H9 (cell line): Measurements from ENCODE around the gene MINDY4. TPM values are rescaled to one million over a fixed set of nuclear protein-coding genes. Genes with fewer than 3 reads are reported as not detected.

ENCODE experiments used
- DNase-seq: peaks from one replicate; pipeline ENCODE4 v3.0.0-alpha.2; 2017
- H2AFZ ChIP-seq: one replicate; pipeline ENCODE4 v1.6.1; 2013; ENCODE audit warnings: mild to moderate bottlenecking, low read length, control low read depth, moderate library complexity
- H2AK5ac ChIP-seq: 2 replicates; pipeline ENCODE4 v1.6.1; 2013; ENCODE audit warnings: low read length, control low read depth, mixed read lengths; ENCODE audit not compliant: insufficient read length
- H2BK120ac ChIP-seq: one replicate; pipeline ENCODE4 v1.6.1; 2013; ENCODE audit warnings: low read depth, mild to moderate bottlenecking, low read length, control low read depth, inconsistent platforms; ENCODE audit not compliant: poor library complexity, severe bottlenecking
- H2BK12ac ChIP-seq: 2 replicates; pipeline ENCODE4 v1.6.1; 2013; ENCODE audit warnings: low read length, control low read depth, mixed read lengths, low read depth; ENCODE audit not compliant: insufficient read length
- H2BK15ac ChIP-seq: 2 replicates; pipeline ENCODE4 v1.6.1; 2013; ENCODE audit warnings: low read depth, low read length, control low read depth
- H2BK20ac ChIP-seq: one replicate; pipeline ENCODE4 v1.6.1; 2013; ENCODE audit warnings: low read depth, mild to moderate bottlenecking, low read length, control low read depth, inconsistent platforms; ENCODE audit not compliant: poor library complexity, severe bottlenecking
- H2BK5ac ChIP-seq: 2 replicates; pipeline ENCODE4 v1.6.1; 2013; ENCODE audit warnings: low read length, control low read depth, mixed read lengths; ENCODE audit not compliant: insufficient read length
- H3K14ac ChIP-seq: 2 replicates; pipeline ENCODE4 v1.6.1; 2013; ENCODE audit warnings: low read length, control low read depth; ENCODE audit not compliant: insufficient read depth
- H3K18ac ChIP-seq: 2 replicates; pipeline ENCODE4 v1.6.1; 2013; ENCODE audit warnings: low read depth, mild to moderate bottlenecking, mixed read lengths, low read length, control low read depth; ENCODE audit not compliant: insufficient read length
- H3K23ac ChIP-seq: 2 replicates; pipeline ENCODE4 v1.6.1; 2013; ENCODE audit warnings: low read length, control low read depth, mixed read lengths, low read depth; ENCODE audit not compliant: insufficient read length
- H3K23me2 ChIP-seq: 2 replicates; pipeline ENCODE4 v1.6.1; 2013; ENCODE audit warnings: low read depth, mild to moderate bottlenecking, mixed read lengths, low read length, control low read depth; ENCODE audit not compliant: insufficient read length, poor library complexity, severe bottlenecking
- H3K27ac ChIP-seq: 2 replicates; pipeline ENCODE4 v1.5.1; 2013; ENCODE audit warnings: low read length, control low read depth, mixed read lengths, low read depth; ENCODE audit not compliant: insufficient read length
- H3K27me3 ChIP-seq: 2 replicates; pipeline ENCODE4 v1.6.1; 2013; ENCODE audit warnings: low read length, control low read depth, inconsistent platforms; ENCODE audit not compliant: insufficient read depth
- H3K4ac ChIP-seq: 2 replicates; pipeline ENCODE4 v1.6.1; 2013; ENCODE audit warnings: low read depth, mild to moderate bottlenecking, control low read depth, inconsistent platforms, low read length, moderate library complexity
- H3K4me1 ChIP-seq: 2 replicates; pipeline ENCODE4 v1.6.1; 2013; ENCODE audit warnings: low read length, control low read depth, inconsistent platforms; ENCODE audit not compliant: insufficient read depth
- H3K4me2 ChIP-seq: 2 replicates; pipeline ENCODE4 v1.6.1; 2013; ENCODE audit warnings: low read length, control low read depth, mixed read lengths; ENCODE audit not compliant: insufficient read length, insufficient read depth
- H3K56ac ChIP-seq: 2 replicates; pipeline ENCODE4 v1.6.1; 2013; ENCODE audit warnings: low read depth, mild to moderate bottlenecking, mixed read lengths, low read length, control low read depth; ENCODE audit not compliant: insufficient read length
- H3K79me1 ChIP-seq: 2 replicates; pipeline ENCODE4 v1.6.1; 2013; ENCODE audit warnings: low read depth, mild to moderate bottlenecking, moderate library complexity, low read length, control low read depth, inconsistent platforms; ENCODE audit not compliant: insufficient read depth, poor library complexity, severe bottlenecking
- H3K79me2 ChIP-seq: 2 replicates; pipeline ENCODE4 v1.6.1; 2013; ENCODE audit warnings: low read length, control low read depth, inconsistent platforms; ENCODE audit not compliant: insufficient read depth
- H3K9ac ChIP-seq: 2 replicates; pipeline ENCODE4 v1.6.1; 2013; ENCODE audit warnings: low read length, control low read depth, mixed read lengths; ENCODE audit not compliant: insufficient read length; ENCODE audit errors: extremely low read depth
- H3K9me3 ChIP-seq: one replicate; pipeline ENCODE4 v1.6.1; 2013; ENCODE audit warnings: low read depth, low read length, inconsistent platforms; ENCODE audit not compliant: control insufficient read depth
- H3T11ph ChIP-seq: one replicate; pipeline ENCODE4 v1.6.1; 2013; ENCODE audit warnings: mild to moderate bottlenecking, low read length, control low read depth, inconsistent platforms
- H4K20me1 ChIP-seq: one replicate; pipeline ENCODE4 v1.6.1; 2013; ENCODE audit not compliant: control insufficient read depth, insufficient read length, insufficient read depth
- H4K5ac ChIP-seq: 2 replicates; pipeline ENCODE4 v1.6.1; 2013; ENCODE audit warnings: low read depth, mild to moderate bottlenecking, mixed read lengths, low read length, control low read depth; ENCODE audit not compliant: insufficient read length
- H4K8ac ChIP-seq: replicated peaks from 2 replicates; pipeline ENCODE4 v1.6.1; 2013; ENCODE audit warnings: low read length, control low read depth, mixed read lengths, low read depth; ENCODE audit not compliant: insufficient read length
- H4K91ac ChIP-seq: 2 replicates; pipeline ENCODE4 v1.6.1; 2013; ENCODE audit warnings: low read depth, mild to moderate bottlenecking, moderate library complexity, mixed read lengths, low read length, control low read depth; ENCODE audit not compliant: insufficient read length
- H3K27ac Mint-ChIP-seq, 3 experiments: 2 replicates in 2 of 3; 3 replicates in 1 of 3; pipeline ENCODE4 v1.8.0; 2020 to 2021; ENCODE audit warnings: mixed read lengths in 3 of 3, mild to moderate bottlenecking in 1 of 3, moderate library complexity in 1 of 3
- H3K27me3 Mint-ChIP-seq: 2 replicates; pipeline ENCODE4 v1.8.0; 2021; ENCODE audit warnings: low read depth, mild to moderate bottlenecking, moderate library complexity, mixed read lengths
- H3K36me3 Mint-ChIP-seq, 3 experiments: 2 replicates in 2 of 3; 3 replicates in 1 of 3; pipeline ENCODE4 v1.8.0; 2020 to 2021; ENCODE audit warnings: low read depth in 3 of 3, mixed read lengths in 3 of 3; ENCODE audit not compliant: insufficient read depth in 1 of 3
- H3K4me1 Mint-ChIP-seq, 2 experiments: 2 replicates each; pipeline ENCODE4 v1.8.0; 2020; ENCODE audit warnings: mixed read lengths in 2 of 2
- H3K4me3 Mint-ChIP-seq, 2 experiments: 2 replicates in 1 of 2; 3 replicates in 1 of 2; pipeline ENCODE4 v1.8.0; 2020 to 2021; ENCODE audit warnings: mild to moderate bottlenecking in 2 of 2, mixed read lengths in 2 of 2, moderate library complexity in 1 of 2
- H3K9me3 Mint-ChIP-seq, 2 experiments: 2 replicates in 1 of 2; 3 replicates in 1 of 2; pipeline ENCODE4 v1.8.0; 2020; ENCODE audit warnings: mild to moderate bottlenecking in 2 of 2, mixed read lengths in 2 of 2, moderate library complexity in 1 of 2
- WGBS: extraction: QIAGEN DNeasy Blood & Tissue Kit; methylation state at CpG from one replicate; pipeline ENCODE4 v1.1.7; 2013; ENCODE audit warnings: missing lambda C conversion rate, low lambda C conversion rate, mixed read lengths; ENCODE audit not compliant: insufficient read length; ENCODE audit errors: extremely low coverage; 5-methylcytosine and 5-hydroxymethylcytosine counted together
- total RNA-seq: library from RNA; stranded (reverse); gene quantifications from 2 replicates; pipeline ENCODE4 v1.2.1, GENCODE V29; 2021
- TF ChIP-seq, protein P1 (sequence below): fragments of 200-600 bp; sonication (generic); conservative IDR thresholded peaks from 3 replicates; pipeline ENCODE4 v1.8.0; 2021; ENCODE audit warnings: antibody characterized with exemption, mild to moderate bottlenecking

Gene MINDY4
- total RNA-seq, 1 experiment from 2014 or later, result 3.1 TPM

DNA sequence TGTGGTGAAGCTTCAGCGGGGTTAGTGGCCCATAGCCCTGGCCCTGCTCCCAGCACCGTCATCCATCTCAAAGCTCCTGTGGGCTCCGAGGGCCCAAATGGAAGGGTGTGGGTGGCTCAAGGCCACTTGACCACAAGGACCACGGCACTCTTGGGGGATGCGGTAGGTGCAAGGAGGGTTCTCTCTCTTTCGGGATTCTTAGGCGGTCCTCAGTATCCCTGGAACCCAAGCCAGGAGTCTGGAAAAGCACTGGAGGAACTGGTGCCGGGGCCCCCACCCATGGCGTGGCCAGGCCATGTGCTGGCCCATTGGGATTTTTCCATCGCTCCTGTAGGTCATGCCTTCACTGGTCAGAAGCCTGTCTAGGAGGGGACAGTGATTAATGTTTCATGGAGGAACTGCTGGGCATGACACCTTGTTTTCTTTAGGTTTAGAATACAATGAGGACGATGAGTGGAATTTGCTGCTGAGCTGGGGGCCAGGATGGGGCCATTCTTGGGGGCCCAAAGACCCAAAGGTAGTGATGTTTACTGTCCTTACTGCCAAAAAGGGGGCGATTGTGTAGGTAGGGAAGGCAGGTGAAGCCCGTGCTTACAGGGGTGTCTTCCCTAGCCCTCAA, 157.1 kb downstream of the MINDY4 start:
- H2BK120ac ChIP-seq, result no peak overlapping the region
- H2BK20ac ChIP-seq, result no peak overlapping the region
- H3K14ac ChIP-seq, result no peak overlapping the region; the same call in 1 of the 2 replicates
- no peak overlapping the region for H2BK15ac ChIP-seq
- no peak overlapping the region for H4K8ac ChIP-seq
- no peak overlapping the region for H2BK12ac ChIP-seq
- no peaks in the 10 kb centered on the region for H4K20me1 ChIP-seq
- no peak overlapping the region for H3K18ac ChIP-seq
- no peaks in the 10 kb centered on the region for H3K9me3 ChIP-seq
- H3K4me2 ChIP-seq, result no peak overlapping the region
- no peak overlapping the region for H3K4ac ChIP-seq
- peaks cover 0 to 7% of the 10 kb centered on the region in 2 experiments; a peak in 1 of 4 replicates for H3K4me1 Mint-ChIP-seq
- no peak overlapping the region for H3K27ac ChIP-seq
- H3K4me1 ChIP-seq, result no peaks in the 10 kb centered on the region
- H2AK5ac ChIP-seq, result no peak overlapping the region
- no peak overlapping the region for H2BK5ac ChIP-seq
- no peaks in the 10 kb centered on the region for H3K23me2 ChIP-seq
- no peak overlapping the region for H3K9ac ChIP-seq
- no peak overlapping the region for H4K91ac ChIP-seq
- no peak overlapping the region for H3K23ac ChIP-seq
- H3K27me3 Mint-ChIP-seq, result peaks cover 63% of the 10 kb centered on the region
- no peak overlapping the region for H2AFZ ChIP-seq
- H3K4me3 Mint-ChIP-seq, result no peak overlapping the region
- H3K36me3 Mint-ChIP-seq, result no peaks in the 10 kb centered on the region
- no peaks in the 10 kb centered on the region; a peak in 1 of 5 replicates for H3K9me3 Mint-ChIP-seq
- no peaks in the 10 kb centered on the region for H3K79me1 ChIP-seq
- no peaks in the 10 kb centered on the region for H3K27me3 ChIP-seq
- no peak overlapping the region for H3T11ph ChIP-seq
- H3K56ac ChIP-seq, result no peak overlapping the region
- TF ChIP-seq, protein P1, sequence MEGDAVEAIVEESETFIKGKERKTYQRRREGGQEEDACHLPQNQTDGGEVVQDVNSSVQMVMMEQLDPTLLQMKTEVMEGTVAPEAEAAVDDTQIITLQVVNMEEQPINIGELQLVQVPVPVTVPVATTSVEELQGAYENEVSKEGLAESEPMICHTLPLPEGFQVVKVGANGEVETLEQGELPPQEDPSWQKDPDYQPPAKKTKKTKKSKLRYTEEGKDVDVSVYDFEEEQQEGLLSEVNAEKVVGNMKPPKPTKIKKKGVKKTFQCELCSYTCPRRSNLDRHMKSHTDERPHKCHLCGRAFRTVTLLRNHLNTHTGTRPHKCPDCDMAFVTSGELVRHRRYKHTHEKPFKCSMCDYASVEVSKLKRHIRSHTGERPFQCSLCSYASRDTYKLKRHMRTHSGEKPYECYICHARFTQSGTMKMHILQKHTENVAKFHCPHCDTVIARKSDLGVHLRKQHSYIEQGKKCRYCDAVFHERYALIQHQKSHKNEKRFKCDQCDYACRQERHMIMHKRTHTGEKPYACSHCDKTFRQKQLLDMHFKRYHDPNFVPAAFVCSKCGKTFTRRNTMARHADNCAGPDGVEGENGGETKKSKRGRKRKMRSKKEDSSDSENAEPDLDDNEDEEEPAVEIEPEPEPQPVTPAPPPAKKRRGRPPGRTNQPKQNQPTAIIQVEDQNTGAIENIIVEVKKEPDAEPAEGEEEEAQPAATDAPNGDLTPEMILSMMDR, result no peak
- no peaks in the 10 kb centered on the region for H3K79me2 ChIP-seq
- no peak overlapping the region for H4K5ac ChIP-seq
- WGBS, result no CpG with 5 or more reads among the region's 13 CpGs
- no peak overlapping the region for H3K27ac Mint-ChIP-seq
- DNase-seq, result no peak
